Heart right ventricle (tissue), 16 donors: ENCODE measurements around the gene SEC23IP. TPM values are rescaled to one million over a fixed set of nuclear protein-coding genes. Genes with fewer than 3 reads are reported as not detected.
A peak's percentile ranks its signal among the peaks of the same experiment; 100 is the strongest.

Experiments used
- ATAC-seq, 8 donors: fragments of 200-7000 bp; cut with Tn5 transposase; one replicate each; pipeline ENCODE4 v1.9.1; 2020; ENCODE audit warnings: mild to moderate bottlenecking in 8 of 8, moderate library complexity in 8 of 8, moderate number of reproducible peaks in 1 of 8
- DNase-seq, 2 donors: peaks; one replicate each; pipeline ENCODE4 v3.0.0-alpha.2; 2020
- H3K27ac ChIP-seq, 10 donors: fragments of 200-600 bp; sonication (generic) in 2 of 10; one replicate each; pipeline versions ENCODE4 v1.5.0 to v1.8.0; 2020 to 2022; ENCODE audit warnings: mild to moderate bottlenecking in 3 of 10
- H3K27me3 ChIP-seq, 7 donors: fragments of 200-600 bp; one replicate each; pipeline ENCODE4 v1.8.0; 2021 to 2022; ENCODE audit warnings: mild to moderate bottlenecking in 2 of 7
- H3K36me3 ChIP-seq, 9 donors: fragments of 200-600 bp; sonication (generic) in 1 of 9; one replicate each; pipeline versions ENCODE4 v1.5.0 to v1.8.0; 2020 to 2022; ENCODE audit warnings: mild to moderate bottlenecking in 2 of 9
- H3K4me1 ChIP-seq, 9 donors: fragments of 200-600 bp; sonication (generic) in 1 of 9; one replicate each; pipeline versions ENCODE4 v1.5.0 to v1.8.0; 2020 to 2022; ENCODE audit warnings: mild to moderate bottlenecking in 4 of 9
- H3K4me3 ChIP-seq, 10 donors: fragments of 200-600 bp; sonication (generic) in 2 of 10; one replicate each; pipeline versions ENCODE4 v1.5.0 to v1.8.0; 2020 to 2022; ENCODE audit warnings: mild to moderate bottlenecking in 7 of 10, moderate library complexity in 2 of 10
- H3K9me3 ChIP-seq, 11 donors: fragments of 200-600 bp in 10 of 11; sonication (generic) in 2 of 11; one replicate each; pipeline versions ENCODE4 v1.5.0 to v1.8.0; 2013 to 2022; ENCODE audit warnings: mild to moderate bottlenecking in 2 of 11, control low read depth in 1 of 11, moderate library complexity in 1 of 11
- WGBS, 2 donors: extraction: QIAGEN DNeasy Blood & Tissue Kit; methylation state at CpG; one replicate each; pipeline ENCODE4 v1.1.7; 2013; ENCODE audit warnings: inconsistent platforms in 1 of 2; 5-methylcytosine and 5-hydroxymethylcytosine counted together
- intact Hi-C, 10 donors: fragments of 100-400 bp; cut with DNase I; formaldehyde crosslinking; loops; one replicate each; pipeline versions ENCODE4 v1.11.1 to v1.14.2; 2022
- polyA plus RNA-seq, 2 donors: library from polyadenylated mRNA; stranded (reverse); fragments of 200-250 nt; gene quantifications; one replicate each; pipeline ENCODE4 v1.2.3, GENCODE V29; 2013
- total RNA-seq, 10 donors: library from RNA; stranded (reverse); fragmentation: NEBNext Ultra II Directional in 3 of 10; extraction: Animal tissue kit (Norgen Biotek cat#: 25700) in 3 of 10; gene quantifications; one replicate each; pipeline versions ENCODE4 v1.2.1 to v1.2.4, GENCODE V29; 2021 to 2023
- TF ChIP-seq, protein P1 (sequence below), 9 donors: fragments of 200-600 bp; sonication (generic) in 2 of 9; IDR thresholded peaks; one replicate each; pipeline versions ENCODE4 v1.5.0 to v1.8.0; 2021 to 2022; ENCODE audit warnings: antibody characterized with exemption in 9 of 9, mild to moderate bottlenecking in 5 of 9, moderate library complexity in 1 of 9
- donor health status: Arrhythmogenic right ventricular cardiomyopathy.
- donor health status: ischemic (EF 13 %, LVEDD 7.1; RV severe dilation, severe dysfunction).
- donor health status: healthy with polysubstance abuse.
- donor health status: DM: no; HTN: yes; CAD: no.
- donor health status: DM: no; HTN: no; CAD: no.
- donor health status: ischemic (EF 25% LVEDD 6.9; RV normal size, moderate dysfunction).
- donor health status: ischemic (EF 25% LVEDD 5.7; RV mildly dilated, moderate dysfunction).
- donor health status: healthy.
- donor health status: DM: yes; HTN: yes; CAD: no.
- donor health status: Ischemic cardiomyopathy.
- donor health status: ischemic (EF 35%, LVEDD 5.7; RV mildly dilated, moderate dysfunction).
- donor health status: nonischemic (EF 11% LVEDD 7.7; RV severe dilation, severe dysfunction).
- donor health status: DM: yes; HTN: yes; CAD: no.
- donor health status: PGD.
- donor health status: ischemic (EF 29% LVEDD 5.4; RV normal size, mild dysfunction).
- donor health status: nonischemic (EF 23%, LVEDD 6.1; RV moderate dilation, normal function).

Gene SEC23IP
- total and polyA plus RNA-seq, 12 donors: 5.9 to 43.9 (median 30.6) TPM

DNA sequence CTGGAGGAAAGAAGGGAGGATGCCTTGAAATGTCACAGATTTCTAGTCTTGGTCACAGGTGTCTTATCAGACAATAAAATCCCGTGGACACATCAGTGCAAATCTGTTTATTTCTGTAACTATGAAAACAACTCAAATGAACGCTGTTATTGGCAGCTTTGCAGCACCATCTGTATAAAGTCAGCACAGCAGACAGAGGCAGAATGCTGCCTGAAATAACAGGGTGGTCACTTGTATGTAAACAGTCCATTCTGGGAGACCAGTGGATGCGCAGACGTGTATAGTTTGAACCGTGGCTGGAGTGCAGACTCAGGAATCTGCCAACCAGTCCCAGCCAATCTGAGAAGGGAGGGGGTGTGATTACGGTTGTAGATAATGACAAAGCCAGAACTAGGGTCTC, 54.8 kb downstream of the SEC23IP start:
- DNase-seq: no peak
- no peak overlapping the region for H3K27ac ChIP-seq
- no peaks in the 10 kb centered on the region for H3K27me3 ChIP-seq
- H3K36me3 ChIP-seq: peaks cover 0 to 33% (median 19%) of the 10 kb centered on the region in 9 donors
- TF ChIP-seq, protein P1, sequence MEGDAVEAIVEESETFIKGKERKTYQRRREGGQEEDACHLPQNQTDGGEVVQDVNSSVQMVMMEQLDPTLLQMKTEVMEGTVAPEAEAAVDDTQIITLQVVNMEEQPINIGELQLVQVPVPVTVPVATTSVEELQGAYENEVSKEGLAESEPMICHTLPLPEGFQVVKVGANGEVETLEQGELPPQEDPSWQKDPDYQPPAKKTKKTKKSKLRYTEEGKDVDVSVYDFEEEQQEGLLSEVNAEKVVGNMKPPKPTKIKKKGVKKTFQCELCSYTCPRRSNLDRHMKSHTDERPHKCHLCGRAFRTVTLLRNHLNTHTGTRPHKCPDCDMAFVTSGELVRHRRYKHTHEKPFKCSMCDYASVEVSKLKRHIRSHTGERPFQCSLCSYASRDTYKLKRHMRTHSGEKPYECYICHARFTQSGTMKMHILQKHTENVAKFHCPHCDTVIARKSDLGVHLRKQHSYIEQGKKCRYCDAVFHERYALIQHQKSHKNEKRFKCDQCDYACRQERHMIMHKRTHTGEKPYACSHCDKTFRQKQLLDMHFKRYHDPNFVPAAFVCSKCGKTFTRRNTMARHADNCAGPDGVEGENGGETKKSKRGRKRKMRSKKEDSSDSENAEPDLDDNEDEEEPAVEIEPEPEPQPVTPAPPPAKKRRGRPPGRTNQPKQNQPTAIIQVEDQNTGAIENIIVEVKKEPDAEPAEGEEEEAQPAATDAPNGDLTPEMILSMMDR (IDR thresholded peaks at IDR 0.05): no peak
- 42 to 44% methylated on average over 6 of the region's 6 CpGs for WGBS, 2 donors
- H3K4me3 ChIP-seq: no peak overlapping the region
- no peaks in the 10 kb centered on the region for H3K9me3 ChIP-seq
- no peaks in the 10 kb centered on the region for H3K4me1 ChIP-seq
- ATAC-seq: peak in 1 of 8 donors; percentile 34
- intact Hi-C loops: no loop called here

DNA sequence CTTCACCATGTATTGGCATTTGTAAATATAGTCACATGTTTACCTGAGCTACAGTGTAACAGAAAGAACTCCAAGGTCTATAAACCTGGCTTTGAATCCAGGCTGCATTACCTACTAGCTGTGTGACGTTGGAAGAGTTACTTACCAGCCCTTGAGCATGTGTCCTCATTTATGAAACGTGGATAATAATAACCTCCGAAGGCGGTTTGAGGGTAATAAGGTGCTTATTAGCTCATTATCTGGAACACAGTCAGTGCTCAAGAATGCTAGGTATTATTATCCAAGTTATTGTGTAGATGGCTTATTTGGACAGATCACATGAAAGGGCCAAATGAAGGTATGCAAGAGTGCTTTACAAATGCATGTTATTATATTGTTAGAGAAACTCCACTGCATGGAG, 64.9 kb downstream of the SEC23IP start:
- no peak for DNase-seq
- H3K27ac ChIP-seq: no peak overlapping the region
- intact Hi-C loops: no loop called here
- TF ChIP-seq, protein P1 (IDR thresholded peaks at IDR 0.05): no peak
- H3K9me3 ChIP-seq: no peaks in the 10 kb centered on the region
- H3K27me3 ChIP-seq: no peaks in the 10 kb centered on the region
- no peaks in the 10 kb centered on the region for H3K4me1 ChIP-seq
- no peaks in the 10 kb centered on the region for H3K36me3 ChIP-seq
- H3K4me3 ChIP-seq: no peak overlapping the region
- 85 to 88% methylated on average over 4 of the region's 4 CpGs for WGBS, 2 donors
- ATAC-seq: no peak

DNA sequence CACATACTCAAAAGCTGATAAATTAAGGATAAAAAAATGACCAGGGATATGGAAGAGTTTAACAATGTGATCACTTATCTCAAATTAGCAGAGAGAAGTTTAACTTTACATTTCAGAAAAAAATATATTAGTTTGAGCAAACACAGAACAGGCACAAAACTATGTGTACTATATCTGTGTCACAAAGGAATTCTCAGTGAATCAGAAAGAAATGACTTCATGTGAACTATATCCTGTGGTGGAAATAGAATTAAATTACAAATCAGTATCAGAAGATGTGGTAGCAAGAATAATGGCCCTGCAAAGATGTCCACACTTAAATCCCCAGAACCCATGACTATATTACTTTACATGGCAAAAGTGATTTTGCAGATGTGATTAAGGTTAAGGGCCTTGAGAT, 70.3 kb downstream of the SEC23IP start:
- H3K4me1 ChIP-seq: no peaks in the 10 kb centered on the region
- H3K4me3 ChIP-seq: no peak overlapping the region
- DNase-seq: no peak
- TF ChIP-seq, protein P1 (IDR thresholded peaks at IDR 0.05): no peak
- no peak for ATAC-seq
- peaks cover 0 to 20% (median 12%) of the 10 kb centered on the region in 11 donors for H3K9me3 ChIP-seq
- intact Hi-C loops: no loop called here
- no peaks in the 10 kb centered on the region for H3K27me3 ChIP-seq
- no peak overlapping the region for H3K27ac ChIP-seq
- no peaks in the 10 kb centered on the region for H3K36me3 ChIP-seq

DNA sequence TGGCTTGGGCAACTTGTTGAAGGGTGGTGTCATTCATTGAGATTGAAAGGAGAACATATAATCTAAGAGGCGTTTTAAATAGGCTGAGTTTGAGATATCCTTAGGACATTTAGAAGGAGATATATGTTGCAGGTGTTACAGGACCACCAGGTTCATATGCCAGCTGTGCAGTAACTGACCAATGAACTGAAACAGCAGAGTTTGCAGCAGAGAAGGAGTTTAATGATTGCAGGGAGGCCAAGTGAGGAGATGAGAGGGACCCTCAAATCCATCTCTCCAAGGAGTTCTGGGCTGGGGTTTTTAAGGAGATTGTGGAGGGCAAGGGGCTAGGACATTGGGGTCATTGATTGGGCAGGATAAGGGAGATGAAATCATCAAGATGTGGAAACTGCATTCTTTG, 74.5 kb downstream of the SEC23IP start:
- Histone ChIP-seq H3K27me3 (no peaks in the 10 kb centered on the region), H3K36me3 (no peaks in the 10 kb centered on the region), H3K4me3 (no peak overlapping the region), H3K9me3 (peaks cover 0 to 20% (median 12%) of the 10 kb centered on the region in 11 donors), H3K4me1 (no peaks in the 10 kb centered on the region), H3K27ac (no peak overlapping the region)
- intact Hi-C loops: no loop called here
- WGBS, 2 donors: 71 to 75% methylated on average over 1 of the region's 1 CpG
- TF ChIP-seq, protein P1 (IDR thresholded peaks at IDR 0.05): no peak
- no peak for ATAC-seq
- DNase-seq: no peak
